Omental fat pad (tissue), 4 donors: ENCODE data around the gene TBXA2R. TPM values are rescaled to one million over a fixed set of nuclear protein-coding genes. Genes with fewer than 3 reads are reported as not detected.

ENCODE experiments used
- ATAC-seq: fragments of 150-250 bp; one replicate; pipeline ENCODE4 v1.9.1; 2016; ENCODE audit warnings: mild to moderate bottlenecking, moderate library complexity; ENCODE audit not compliant: low FRiP score
- DNase-seq: peaks from one replicate; pipeline ENCODE4 v3.0.0-alpha.2; 2019; ENCODE audit warnings: low spot score
- CTCF ChIP-seq, 3 donors: fragments of 450-650 bp; IDR thresholded peaks; one replicate each; pipeline ENCODE4 v1.5.1; 2016 to 2017; ENCODE audit warnings: antibody characterized with exemption in 3 of 3, mild to moderate bottlenecking in 3 of 3, moderate library complexity in 2 of 3
- total RNA-seq, 4 donors: library from RNA; depleted of rRNA; stranded (reverse); fragments of >200 nt; gene quantifications; one replicate each; pipeline ENCODE4 v1.1.0, GENCODE V29; 2016

Gene TBXA2R
- total RNA-seq, 4 donors from 2014 or later: 0.65 to 1.8 (median 1.1) TPM

DNA sequence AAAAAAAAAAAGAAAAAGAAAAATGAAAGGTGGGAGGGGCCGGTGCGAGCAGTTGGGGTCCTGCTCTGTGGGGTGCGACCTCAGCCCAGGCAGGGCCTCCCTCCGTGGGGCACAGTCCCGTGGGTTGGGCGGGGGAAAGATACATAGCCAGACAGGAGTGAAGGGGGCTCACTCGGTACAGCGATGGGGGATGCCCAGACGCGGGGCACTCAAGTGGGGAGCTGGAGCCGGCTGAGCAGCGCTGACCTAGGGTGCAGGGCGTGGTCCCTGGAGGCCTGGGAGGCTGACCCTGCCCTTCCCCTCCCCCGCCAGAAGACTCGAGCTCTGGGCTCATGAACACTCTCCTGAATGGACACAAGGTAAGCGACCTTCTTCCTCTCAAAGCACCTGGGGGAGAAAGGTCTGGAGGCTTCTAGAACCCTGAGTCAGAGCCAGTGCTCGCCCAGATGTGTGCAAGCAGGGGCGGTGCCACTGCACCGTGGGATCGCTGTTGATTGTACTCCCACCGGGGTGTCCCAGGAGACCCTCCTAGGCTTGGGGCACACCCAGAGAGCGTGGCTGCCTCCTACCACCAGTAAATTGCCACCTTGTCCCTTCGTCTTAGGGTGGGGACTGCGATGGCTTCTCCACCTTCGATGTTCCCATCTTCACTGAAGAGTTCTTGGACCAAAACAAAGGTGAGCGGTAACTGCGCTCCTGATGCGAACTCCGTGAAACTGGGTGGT is 30.6 kb downstream of the TBXA2R start:
- DNase-seq: no peak

GRCh38 chr19:3575260-3575741 is 31.4 kb downstream of the TBXA2R start:
- no peak for ATAC-seq
- DNase-seq: no peak
- no peak for TF ChIP-seq CTCF (IDR thresholded peaks at IDR 0.05)

More for the DNA sequence above, 30.6 kb downstream of the TBXA2R start:
- no peak for TF ChIP-seq CTCF (IDR thresholded peaks at IDR 0.05)
- no peak for ATAC-seq

- TF ChIP-seq CTCF (IDR thresholded peaks at IDR 0.05): no peak
- DNase-seq: peak; percentile 85
- peak; percentile 20 for ATAC-seq
Measured at GRCh38 chr19:3573858-3574637, 32.6 kb downstream of the TBXA2R start.

- DNase-seq: no peak
- no peak for ATAC-seq
- TF ChIP-seq CTCF (IDR thresholded peaks at IDR 0.05): no peak
Measured at GRCh38 chr19:3573162-3573857, 33.4 kb downstream of the TBXA2R start.

GRCh38 chr19:3572855-3573161 is 33.9 kb downstream of the TBXA2R start, which contains the start of gene HMG20B:
Gene HMG20B, plus strand, starts transcription at chr19:3572944. Its CDS starts 366 bp downstream, at chr19:3573310.
- DNase-seq (no peak), ATAC-seq (no peak)
- no peak for TF ChIP-seq CTCF (IDR thresholded peaks at IDR 0.05)

- DNase-seq (peak; percentile 97), ATAC-seq (peak; percentile 99)
- no peak for TF ChIP-seq CTCF (IDR thresholded peaks at IDR 0.05)
Measured at GRCh38 chr19:3572132-3572854, 34.4 kb downstream of the TBXA2R start.
